Glutamatergic neuron (in vitro differentiated cells): ENCODE results near the gene RRP1. TPM values are rescaled to one million over a fixed set of nuclear protein-coding genes. Genes with fewer than 3 reads are reported as not detected.

ENCODE experiments used
- DNase-seq: peaks from one replicate; pipeline ENCODE4 v3.0.0; 2022
- H3K27ac Mint-ChIP-seq: one replicate; pipeline ENCODE4 v1.8.0; 2020; ENCODE audit warnings: mild to moderate bottlenecking, mixed read lengths, inconsistent platforms; ENCODE audit not compliant: unreplicated experiment
- H3K27me3 Mint-ChIP-seq: one replicate; pipeline ENCODE4 v1.8.0; 2020; ENCODE audit warnings: mild to moderate bottlenecking, moderate library complexity, mixed read lengths, inconsistent platforms; ENCODE audit not compliant: unreplicated experiment
- H3K36me3 Mint-ChIP-seq: one replicate; pipeline ENCODE4 v1.8.0; 2020; ENCODE audit warnings: mild to moderate bottlenecking, mixed read lengths, inconsistent platforms; ENCODE audit not compliant: unreplicated experiment
- H3K4me1 Mint-ChIP-seq: one replicate; pipeline ENCODE4 v1.8.0; 2020; ENCODE audit warnings: mild to moderate bottlenecking, low read depth, mixed read lengths, inconsistent platforms; ENCODE audit not compliant: unreplicated experiment
- H3K4me3 Mint-ChIP-seq: one replicate; pipeline ENCODE4 v1.8.0; 2020; ENCODE audit warnings: mild to moderate bottlenecking, mixed read lengths, inconsistent platforms; ENCODE audit not compliant: unreplicated experiment
- H3K9me3 Mint-ChIP-seq: one replicate; pipeline ENCODE4 v1.8.0; 2020; ENCODE audit warnings: mild to moderate bottlenecking, moderate library complexity, mixed read lengths, inconsistent platforms; ENCODE audit not compliant: unreplicated experiment
- total RNA-seq: library from RNA; stranded (reverse); fragmentation: NEBNext Ultra II Directional; extraction: Animal tissue kit (Norgen Biotek cat#: 25700); gene quantifications from one replicate; pipeline ENCODE4 v1.2.1, GENCODE V29; 2021; ENCODE audit not compliant: unreplicated experiment
- TF ChIP-seq, protein P1 (sequence below): fragments of 200-600 bp; sonication (generic); IDR thresholded peaks from one replicate; pipeline ENCODE4 v1.5.0; 2021; ENCODE audit not compliant: partially characterized antibody, unreplicated experiment

Gene RRP1
- total RNA-seq, 1 donor from 2014 or later, result 26.2 TPM

GRCh38 chr21:43847301-43847700, 57.9 kb downstream of the RRP1 start:
- Mint-ChIP-seq H3K36me3 (peaks cover 4% of the 10 kb centered on the region), H3K4me1 (peaks cover 4% of the 10 kb centered on the region), H3K27me3 (peaks cover 2% of the 10 kb centered on the region), H3K27ac (peak overlapping the region; percentile 59), H3K4me3 (peak overlapping the region; percentile 5), H3K9me3 (peaks cover 2% of the 10 kb centered on the region)
- TF ChIP-seq, protein P1, sequence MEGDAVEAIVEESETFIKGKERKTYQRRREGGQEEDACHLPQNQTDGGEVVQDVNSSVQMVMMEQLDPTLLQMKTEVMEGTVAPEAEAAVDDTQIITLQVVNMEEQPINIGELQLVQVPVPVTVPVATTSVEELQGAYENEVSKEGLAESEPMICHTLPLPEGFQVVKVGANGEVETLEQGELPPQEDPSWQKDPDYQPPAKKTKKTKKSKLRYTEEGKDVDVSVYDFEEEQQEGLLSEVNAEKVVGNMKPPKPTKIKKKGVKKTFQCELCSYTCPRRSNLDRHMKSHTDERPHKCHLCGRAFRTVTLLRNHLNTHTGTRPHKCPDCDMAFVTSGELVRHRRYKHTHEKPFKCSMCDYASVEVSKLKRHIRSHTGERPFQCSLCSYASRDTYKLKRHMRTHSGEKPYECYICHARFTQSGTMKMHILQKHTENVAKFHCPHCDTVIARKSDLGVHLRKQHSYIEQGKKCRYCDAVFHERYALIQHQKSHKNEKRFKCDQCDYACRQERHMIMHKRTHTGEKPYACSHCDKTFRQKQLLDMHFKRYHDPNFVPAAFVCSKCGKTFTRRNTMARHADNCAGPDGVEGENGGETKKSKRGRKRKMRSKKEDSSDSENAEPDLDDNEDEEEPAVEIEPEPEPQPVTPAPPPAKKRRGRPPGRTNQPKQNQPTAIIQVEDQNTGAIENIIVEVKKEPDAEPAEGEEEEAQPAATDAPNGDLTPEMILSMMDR, result no peak
- DNase-seq, result no peak

GRCh38 chr21:43848771-43849170, 59.4 kb downstream of the RRP1 start:
- H3K9me3 Mint-ChIP-seq, result peaks cover 4% of the 10 kb centered on the region
- peaks cover 4% of the 10 kb centered on the region for H3K4me1 Mint-ChIP-seq
- peaks cover 8% of the 10 kb centered on the region for H3K36me3 Mint-ChIP-seq
- H3K4me3 Mint-ChIP-seq, result no peak overlapping the region
- TF ChIP-seq, protein P1, result no peak
- peaks cover 2% of the 10 kb centered on the region for H3K27me3 Mint-ChIP-seq
- H3K27ac Mint-ChIP-seq, result no peak overlapping the region
- no peak for DNase-seq

DNA sequence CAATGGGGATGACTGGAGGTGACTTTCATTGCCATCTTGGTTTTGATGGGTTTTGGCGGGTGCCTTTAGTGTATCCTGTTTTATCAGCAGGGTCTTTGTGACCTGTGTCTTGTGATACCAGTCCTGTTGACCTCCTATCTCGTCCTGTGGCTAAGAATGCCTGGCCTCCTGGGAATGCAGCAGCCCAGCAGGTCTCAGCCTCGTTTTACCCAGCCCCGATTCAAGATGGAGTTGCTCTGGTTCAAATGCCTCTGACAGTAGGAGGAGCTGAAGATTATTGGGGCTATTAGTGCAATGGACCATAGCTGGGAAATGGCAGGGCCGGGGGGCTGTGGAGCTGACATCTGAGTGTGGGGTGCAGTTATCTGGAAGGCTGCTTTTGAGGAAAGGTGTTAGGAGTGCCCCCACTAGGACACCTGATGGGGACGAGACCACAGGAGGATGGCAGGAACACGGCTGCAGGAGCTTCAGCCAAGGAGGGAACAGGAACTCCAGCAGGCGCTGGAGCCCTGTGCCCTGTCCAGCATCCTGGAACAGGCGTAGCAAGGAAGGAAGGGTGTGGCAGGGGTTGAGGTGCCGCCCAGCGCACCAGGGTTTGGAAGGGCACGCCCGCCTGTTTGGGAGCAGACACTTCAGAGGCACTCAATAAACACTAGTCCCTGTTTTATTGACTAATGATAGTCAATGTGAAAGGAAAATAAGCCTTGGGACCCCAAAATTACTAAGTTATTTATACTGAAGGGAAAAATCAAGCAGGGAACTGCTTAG, 60.3 kb downstream of the RRP1 start:
- Mint-ChIP-seq H3K36me3 (peaks cover 12% of the 10 kb centered on the region), H3K9me3 (peaks cover 4% of the 10 kb centered on the region), H3K4me1 (peaks cover 4% of the 10 kb centered on the region), H3K4me3 (no peak overlapping the region), H3K27me3 (peaks cover 3% of the 10 kb centered on the region), H3K27ac (no peak overlapping the region)
- TF ChIP-seq, protein P1, result no peak
- DNase-seq, result no peak

DNA sequence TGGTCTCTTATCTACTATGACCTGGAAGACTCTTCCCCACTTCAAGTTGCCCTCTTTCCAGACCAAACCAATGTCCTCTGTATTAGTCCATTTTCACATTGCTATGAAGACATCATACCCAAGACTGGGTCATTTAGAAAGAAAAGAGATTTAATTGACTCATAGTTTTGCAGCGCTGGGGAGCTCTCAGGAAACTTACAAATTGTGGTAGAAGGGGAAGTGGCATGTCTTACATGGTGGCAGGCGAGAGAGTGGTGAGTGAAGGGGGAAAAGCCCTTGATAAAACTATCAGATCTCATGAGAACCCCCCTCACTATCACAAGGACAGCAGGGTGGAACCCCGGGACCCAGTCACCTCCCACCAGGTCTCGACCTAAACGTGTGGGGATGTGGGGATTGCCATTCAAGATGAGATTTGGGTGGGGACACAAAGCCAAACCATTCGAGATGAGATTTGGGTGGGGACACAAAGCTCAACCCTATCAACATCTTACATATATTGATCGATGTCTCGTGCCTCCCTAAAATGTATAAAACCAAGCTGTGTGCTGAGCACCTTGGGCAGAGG, 61.4 kb downstream of the RRP1 start:
- Mint-ChIP-seq H3K4me1 (peaks cover 4% of the 10 kb centered on the region), H3K4me3 (no peak overlapping the region), H3K27me3 (peaks cover 3% of the 10 kb centered on the region), H3K36me3 (peaks cover 12% of the 10 kb centered on the region), H3K27ac (no peak overlapping the region), H3K9me3 (peaks cover 6% of the 10 kb centered on the region)
- TF ChIP-seq, protein P1, result no peak
- no peak for DNase-seq

DNA sequence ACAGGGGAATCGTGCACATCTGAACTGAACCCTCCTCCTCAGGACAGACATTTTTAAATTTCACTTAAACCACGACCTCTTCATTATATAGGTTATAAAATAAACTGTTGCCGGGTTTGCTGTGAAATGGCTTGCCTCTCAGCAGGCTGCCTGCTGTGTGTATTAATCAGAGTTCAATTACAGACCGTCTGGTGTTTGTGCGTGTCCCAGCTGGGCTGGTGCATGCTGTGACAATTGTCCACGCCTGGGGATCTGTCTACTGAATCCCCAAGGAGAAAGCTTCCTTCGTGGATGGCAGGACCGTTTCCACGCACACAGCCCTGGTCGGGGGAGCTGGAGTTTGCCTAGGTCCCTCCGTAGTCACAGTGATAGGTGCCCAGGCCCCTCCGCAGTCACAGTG, 62.2 kb downstream of the RRP1 start:
- peaks cover 4% of the 10 kb centered on the region for H3K4me1 Mint-ChIP-seq
- TF ChIP-seq, protein P1, result no peak
- peaks cover 12% of the 10 kb centered on the region for H3K36me3 Mint-ChIP-seq
- H3K27ac Mint-ChIP-seq, result no peak overlapping the region
- H3K4me3 Mint-ChIP-seq, result no peak overlapping the region
- H3K9me3 Mint-ChIP-seq, result peaks cover 6% of the 10 kb centered on the region
- DNase-seq, result no peak
- H3K27me3 Mint-ChIP-seq, result peaks cover 3% of the 10 kb centered on the region
